Measurements from ENCODE around the gene ITGB1.

Gene ITGB1

DNA sequence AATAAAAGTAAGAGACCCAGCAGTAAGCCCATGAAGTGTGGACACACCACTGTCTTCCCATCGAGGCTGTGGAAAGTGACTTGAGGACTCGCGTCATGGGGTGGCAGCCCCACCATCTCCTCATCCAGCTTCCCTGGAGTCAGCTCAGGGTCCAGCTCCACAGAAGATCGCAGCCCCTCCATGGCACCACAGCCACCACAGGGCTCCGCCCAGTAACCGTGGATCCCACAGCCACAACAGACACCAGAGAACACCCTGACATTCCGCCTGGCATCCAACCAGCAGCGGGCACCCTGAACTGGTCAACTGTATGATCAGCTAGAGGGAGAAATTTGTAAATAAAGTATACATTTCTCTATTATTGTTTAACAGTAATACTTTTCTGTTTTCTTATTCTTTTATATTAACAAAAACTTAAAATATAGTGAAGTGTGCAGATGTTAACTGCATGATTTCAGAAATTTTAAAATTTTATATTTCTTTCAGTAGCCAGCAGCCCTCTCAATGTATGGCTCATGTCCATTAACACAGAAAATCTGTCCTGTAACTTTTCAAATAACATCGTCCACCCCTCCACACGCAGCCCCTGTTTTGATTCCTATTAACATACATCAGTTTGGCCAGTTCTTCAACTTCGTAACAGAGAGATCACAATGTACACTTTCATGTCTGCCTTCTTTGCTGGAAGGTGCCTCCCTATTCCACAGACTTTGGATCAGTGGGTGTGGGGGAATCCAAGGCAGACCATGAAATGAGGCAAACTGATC lies 69.7 kb downstream of the ITGB1 start:
- no peak overlapping the region for H3K4me3 ChIP-seq (replicated peaks in 1 of 2; ENCODE audit: low read depth in 2 of 2, low read length in 2 of 2)
- DNase-seq (ENCODE audit: low read depth in 2 of 2): no peak
- TF ChIP-seq, protein P1, sequence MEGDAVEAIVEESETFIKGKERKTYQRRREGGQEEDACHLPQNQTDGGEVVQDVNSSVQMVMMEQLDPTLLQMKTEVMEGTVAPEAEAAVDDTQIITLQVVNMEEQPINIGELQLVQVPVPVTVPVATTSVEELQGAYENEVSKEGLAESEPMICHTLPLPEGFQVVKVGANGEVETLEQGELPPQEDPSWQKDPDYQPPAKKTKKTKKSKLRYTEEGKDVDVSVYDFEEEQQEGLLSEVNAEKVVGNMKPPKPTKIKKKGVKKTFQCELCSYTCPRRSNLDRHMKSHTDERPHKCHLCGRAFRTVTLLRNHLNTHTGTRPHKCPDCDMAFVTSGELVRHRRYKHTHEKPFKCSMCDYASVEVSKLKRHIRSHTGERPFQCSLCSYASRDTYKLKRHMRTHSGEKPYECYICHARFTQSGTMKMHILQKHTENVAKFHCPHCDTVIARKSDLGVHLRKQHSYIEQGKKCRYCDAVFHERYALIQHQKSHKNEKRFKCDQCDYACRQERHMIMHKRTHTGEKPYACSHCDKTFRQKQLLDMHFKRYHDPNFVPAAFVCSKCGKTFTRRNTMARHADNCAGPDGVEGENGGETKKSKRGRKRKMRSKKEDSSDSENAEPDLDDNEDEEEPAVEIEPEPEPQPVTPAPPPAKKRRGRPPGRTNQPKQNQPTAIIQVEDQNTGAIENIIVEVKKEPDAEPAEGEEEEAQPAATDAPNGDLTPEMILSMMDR (IDR thresholded peaks at IDR 0.05; ENCODE audit: low read depth, low read length): no peak

DNA sequence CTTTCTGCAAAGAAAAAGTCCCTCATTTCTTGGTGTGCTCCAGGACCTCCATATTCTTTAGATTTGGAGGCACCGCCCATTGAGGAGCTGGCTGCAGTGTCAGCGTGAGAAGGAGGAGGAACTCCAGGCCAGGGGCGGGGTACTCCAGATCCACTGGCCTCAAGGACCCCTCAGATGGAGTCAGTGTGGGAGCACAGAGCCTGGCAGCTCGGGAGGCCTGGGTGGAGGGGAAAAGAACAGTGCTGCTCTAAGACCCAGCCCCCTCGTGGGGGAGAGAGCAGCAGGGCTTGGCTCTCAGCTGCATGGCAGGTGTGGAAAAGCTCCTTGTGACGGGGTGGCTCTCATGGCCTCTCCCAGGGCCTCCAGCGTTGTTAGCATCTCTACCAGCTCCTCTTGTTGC lies 70.5 kb downstream of the ITGB1 start:
- no peak overlapping the region for H3K4me3 ChIP-seq (replicated peaks in 1 of 2; ENCODE audit: low read depth in 2 of 2, low read length in 2 of 2)
- TF ChIP-seq, protein P1 (IDR thresholded peaks at IDR 0.05; ENCODE audit: low read depth, low read length): no peak
- no peak for DNase-seq (ENCODE audit: low read depth in 2 of 2)

DNA sequence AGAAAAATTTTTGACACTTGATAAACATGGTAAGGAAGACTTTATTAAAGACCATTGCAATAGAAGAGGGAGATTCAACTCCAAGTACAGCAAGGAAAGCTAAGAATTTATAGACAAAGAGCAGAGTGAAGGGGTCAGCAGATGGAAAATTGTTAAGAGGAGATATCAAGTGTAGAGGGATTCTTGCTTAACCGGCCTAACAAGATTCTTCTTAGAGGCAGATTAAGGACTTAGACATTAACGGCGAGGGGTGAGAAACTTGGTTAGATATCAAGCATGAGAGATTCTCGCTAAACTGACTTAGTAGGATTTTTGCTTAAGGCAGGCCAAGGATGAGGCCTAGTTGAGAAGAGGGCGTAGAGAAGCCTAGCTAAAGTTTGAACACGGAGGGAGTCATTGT lies 76.0 kb downstream of the ITGB1 start:
- TF ChIP-seq, protein P1 (IDR thresholded peaks at IDR 0.05; ENCODE audit: low read depth, low read length): no peak
- no peak overlapping the region for H3K4me3 ChIP-seq (replicated peaks in 1 of 2; ENCODE audit: low read depth in 2 of 2, low read length in 2 of 2)
- no peak for DNase-seq (ENCODE audit: low read depth in 2 of 2)

DNA sequence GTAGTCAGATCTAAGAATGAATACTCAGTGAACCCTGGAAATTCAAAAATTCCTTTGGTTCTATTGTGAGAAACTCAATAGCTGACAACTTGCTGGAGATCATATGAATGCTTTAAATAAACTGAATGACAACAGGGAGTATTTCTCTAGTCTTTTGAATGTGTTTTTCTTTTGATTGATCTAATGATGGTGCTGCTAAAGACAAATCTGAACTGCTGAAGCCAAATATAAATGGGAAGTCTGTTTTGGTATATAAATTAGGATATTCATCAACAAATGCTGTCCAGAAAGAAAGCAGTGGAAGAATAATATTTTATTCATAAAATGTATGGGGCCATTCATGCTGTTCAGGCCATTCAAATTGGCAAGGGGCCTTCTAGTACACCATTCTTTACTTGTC lies 79.4 kb downstream of the ITGB1 start:
- H3K4me3 ChIP-seq (replicated peaks in 1 of 2; ENCODE audit: low read depth in 2 of 2, low read length in 2 of 2): no peak overlapping the region
- DNase-seq (ENCODE audit: low read depth in 2 of 2): no peak
- TF ChIP-seq, protein P1 (IDR thresholded peaks at IDR 0.05; ENCODE audit: low read depth, low read length): no peak

DNA sequence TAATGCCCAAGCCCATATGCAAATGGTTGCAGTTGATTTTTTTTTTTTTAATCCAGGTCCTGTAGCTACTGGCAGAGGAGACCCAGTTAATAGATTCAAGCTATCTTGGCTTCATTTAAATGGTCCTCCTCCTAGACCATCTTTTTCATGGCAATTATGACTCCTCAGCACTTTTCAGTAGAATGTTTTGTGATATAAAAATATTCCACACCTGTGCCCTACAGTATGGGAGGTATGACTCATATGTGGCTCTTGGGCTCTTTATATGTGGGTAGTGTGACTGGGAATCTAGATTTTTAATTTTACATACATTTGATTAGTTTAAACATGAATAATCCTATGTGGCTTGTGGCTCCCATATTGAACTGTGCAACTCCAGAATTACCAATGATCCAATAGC lies 80.1 kb downstream of the ITGB1 start:
- TF ChIP-seq, protein P1 (IDR thresholded peaks at IDR 0.05; ENCODE audit: low read depth, low read length): no peak
- no peak for DNase-seq (ENCODE audit: low read depth in 2 of 2)
- no peak overlapping the region for H3K4me3 ChIP-seq (replicated peaks in 1 of 2; ENCODE audit: low read depth in 2 of 2, low read length in 2 of 2)

DNA sequence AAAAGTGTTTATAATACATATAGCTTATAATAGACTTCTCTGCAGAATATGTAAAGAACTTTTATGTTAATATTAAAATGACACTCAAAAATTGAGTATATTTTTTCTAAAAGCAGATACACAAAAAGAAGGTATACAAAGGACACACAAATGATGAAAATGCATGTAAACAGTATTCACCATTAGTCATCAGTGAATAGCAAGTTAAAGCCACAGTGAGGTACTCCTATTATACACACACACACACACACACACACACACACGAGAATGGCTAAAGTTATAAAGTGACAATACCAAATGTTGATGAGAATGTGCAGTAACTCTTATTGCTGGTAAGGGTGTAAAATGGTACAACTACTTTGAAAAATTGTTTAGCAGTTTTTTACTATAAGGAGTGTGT lies 92.9 kb downstream of the ITGB1 start:
- no peak for DNase-seq (ENCODE audit: low read depth in 2 of 2)
- TF ChIP-seq, protein P1 (IDR thresholded peaks at IDR 0.05; ENCODE audit: low read depth, low read length): no peak
- H3K4me3 ChIP-seq (replicated peaks in 1 of 2; ENCODE audit: low read depth in 2 of 2, low read length in 2 of 2): no peak overlapping the region

DNA sequence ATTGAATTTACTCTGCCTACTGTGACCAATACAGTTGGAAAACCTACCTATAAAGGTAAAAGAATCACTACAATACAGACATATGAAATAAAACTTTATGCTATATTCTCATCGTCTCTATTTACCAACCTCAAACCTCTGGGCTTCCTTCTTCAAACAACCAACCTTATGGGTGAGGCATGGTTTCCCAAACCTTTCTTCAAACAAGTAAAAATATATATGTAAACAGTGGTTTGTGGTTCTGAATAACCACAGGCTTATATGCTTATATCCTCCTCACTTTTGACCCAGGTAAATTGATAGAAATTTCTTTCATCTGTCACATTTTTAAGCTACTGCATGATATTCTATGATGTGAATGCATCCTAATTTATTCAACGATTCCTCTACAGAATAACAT lies 103.6 kb downstream of the ITGB1 start:
- TF ChIP-seq, protein P1 (IDR thresholded peaks at IDR 0.05; ENCODE audit: low read depth, low read length): no peak
- H3K4me3 ChIP-seq (replicated peaks in 1 of 2; ENCODE audit: low read depth in 2 of 2, low read length in 2 of 2): no peak overlapping the region
- DNase-seq (ENCODE audit: low read depth in 2 of 2): no peak

All from cardiac fibroblast (primary cell).